K562 (cell line): ENCODE data around the gene DAP. TPM values are rescaled to one million over a fixed set of nuclear protein-coding genes. Genes with fewer than 3 reads are reported as not detected.

ENCODE experiments used
- ATF6 ChIP-seq: sonication (generic); formaldehyde crosslinking; IDR thresholded peaks from 2 replicates; pipeline ENCODE4 v1.4.0; 2020; ENCODE audit warnings: mild to moderate bottlenecking, missing genetic modification reagents
- BRF1 ChIP-seq: IDR thresholded peaks from 3 replicates; pipeline ENCODE4 v1.6.1; 2011; ENCODE audit warnings: borderline replicate concordance, mild to moderate bottlenecking; ENCODE audit not compliant: insufficient read length; ENCODE audit errors: extremely low read depth
- COPS2 ChIP-seq: fragments of 450-650 bp; conservative IDR thresholded peaks from 2 replicates; pipeline ENCODE4 v1.6.1; 2016; ENCODE audit warnings: mild to moderate bottlenecking, moderate library complexity
- CXXC5 ChIP-seq: fragments of 250-450 bp; sonication (Bioruptor Pico); IDR thresholded peaks from 2 replicates; pipeline ENCODE4 v1.8.0; 2022; ENCODE audit warnings: inconsistent platforms, mild to moderate bottlenecking, moderate library complexity
- E2F1 ChIP-seq: sonication (generic); formaldehyde crosslinking; IDR thresholded peaks from 2 replicates; pipeline ENCODE4 v1.8.1; 2023; ENCODE audit warnings: mild to moderate bottlenecking, missing genetic modification reagents, moderate library complexity
- ETV5 ChIP-seq: sonication (generic); formaldehyde crosslinking; IDR thresholded peaks from 2 replicates; pipeline ENCODE4 v1.4.0; 2020; ENCODE audit warnings: low read depth, mild to moderate bottlenecking, missing genetic modification reagents
- HEY1 ChIP-seq: fragments of 250-450 bp; sonication (Bioruptor Pico); IDR thresholded peaks from 2 replicates; pipeline ENCODE4 v1.5.0; 2020; ENCODE audit warnings: mild to moderate bottlenecking, moderate library complexity, borderline replicate concordance
- MAFF ChIP-seq: IDR thresholded peaks from 2 replicates; pipeline ENCODE4 v1.6.1; 2012; ENCODE audit warnings: low read length, improper control_type of control experiment
- NFIX ChIP-seq: fragments of 250-450 bp; sonication (Bioruptor Pico); IDR thresholded peaks from 2 replicates; pipeline ENCODE4 v1.4.0; 2020; ENCODE audit warnings: low read depth, mild to moderate bottlenecking, moderate library complexity
- NFYB ChIP-seq: IDR thresholded peaks from 2 replicates; pipeline ENCODE4 v1.6.1; 2011; ENCODE audit warnings: mild to moderate bottlenecking, moderate library complexity; ENCODE audit not compliant: insufficient read length; ENCODE audit errors: extremely low read depth
- SMAD1 ChIP-seq: fragments of 150-350 bp; IDR thresholded peaks from 2 replicates; pipeline ENCODE4 v1.6.1; 2014; ENCODE audit warnings: low read length, low read depth; ENCODE audit not compliant: partially characterized antibody
- SP2 ChIP-seq: IDR thresholded peaks from 2 replicates; pipeline ENCODE4 v1.6.1; 2011; ENCODE audit warnings: mild to moderate bottlenecking, low read depth, low read length, moderate library complexity; ENCODE audit not compliant: poor library complexity, severe bottlenecking; ENCODE audit errors: extremely low read depth
- ZBTB43 ChIP-seq: sonication (generic); formaldehyde crosslinking; IDR thresholded peaks from 2 replicates; pipeline ENCODE4 v1.8.0; 2023; ENCODE audit warnings: mild to moderate bottlenecking, missing genetic modification reagents
- ZFP36 ChIP-seq: fragments of 150-350 bp; IDR thresholded peaks from 2 replicates; pipeline ENCODE4 v1.6.1; 2018; ENCODE audit warnings: low read length, low read depth; ENCODE audit not compliant: partially characterized antibody
- ZMIZ1 ChIP-seq, 2 experiments: fragments of 150-350 bp in 1 of 2; IDR thresholded peaks; 2 replicates each; pipeline ENCODE4 v1.6.1; 2012 to 2016; ENCODE audit warnings: low read depth in 2 of 2, low read length in 2 of 2, mild to moderate bottlenecking in 1 of 2, moderate library complexity in 1 of 2
- polyA plus RNA-seq, 8 experiments: library from polyadenylated mRNA; depleted of rRNA in 4 of 8; stranded (reverse) in 5 of 8; unstranded in 3 of 8; fragments of >200 nt; fragmentation: Nextera tagmentation in 2 of 8; fragmentation: Illumina TruSeq in 1 of 8; extraction: Ambion mirVana in 2 of 8; extraction: Trizol in 1 of 8; gene quantifications; 2 replicates each; pipeline versions ENCODE4 v1.2.1 to v1.2.3, GENCODE V29; 2011 to 2014; ENCODE audit warnings: inconsistent platforms in 1 of 8, missing spikeins in 1 of 8
- total RNA-seq, 7 experiments: library from RNA; depleted of rRNA in 6 of 7; stranded (reverse); fragments of >200 nt in 6 of 7; fragmentation: Illumina TruSeq in 2 of 7; extraction: Trizol in 2 of 7; gene quantifications; 2 replicates each; pipeline versions ENCODE4 v1.2.1 to v1.2.3, GENCODE V29; 2011 to 2021; ENCODE audit warnings: low replicate concordance in 1 of 7

Gene DAP
- total and polyA plus RNA-seq, 9 of the 15 experiments (the other 6 are each of a cell fraction or from before 2014, with no cell fraction given) = 14.1 to 151 (median 34.5) TPM

- TF ChIP-seq NFIX = no peak
- no peak for TF ChIP-seq COPS2
- TF ChIP-seq HEY1 (CRISPR knock-in tag) = peak; percentile 55; the same call in 1 of the 2 replicates
- no peak for TF ChIP-seq SP2
- no peak for TF ChIP-seq E2F1
- 0 out of 2 replicates have a peak, but pooled peaks have one; percentile 48 for TF ChIP-seq CXXC5
- TF ChIP-seq SMAD1 = no peak
- no peak for TF ChIP-seq NFYB
- TF ChIP-seq ATF6 (CRISPR knock-in tag) = no peak
- 0 out of 4 replicates have a peak, but pooled peaks of 1 of the 2 experiments have one; percentile 22 for TF ChIP-seq ZMIZ1 (IDR thresholded peaks at IDR 0.05; ENCODE audit: low read depth in 2 of 2, low read length in 2 of 2)
- no peak for TF ChIP-seq BRF1
- TF ChIP-seq ETV5 (CRISPR knock-in tag) = peak; percentile 62
- no peak for TF ChIP-seq ZFP36
- no peak for TF ChIP-seq MAFF
- TF ChIP-seq ZBTB43 (CRISPR knock-in tag) = no peak
Measured at GRCh38 chr5:10761933-10762775, 1.1 kb upstream of the DAP start (continued).
